ENCODE measurements around the gene SHMT2.

The SHMT2 gene

GRCh38 chr12:57240066-57240921 lies 10.8 kb downstream of the SHMT2 start:
- peak; percentile 49 for DNase-seq (ENCODE audit: low read depth)

GRCh38 chr12:57240926-57241401 lies 11.5 kb downstream of the SHMT2 start:
- no peak for DNase-seq (ENCODE audit: low read depth)

GRCh38 chr12:57241402-57242310 lies 12.1 kb downstream of the SHMT2 start:
- no peak for DNase-seq (ENCODE audit: low read depth)

- no peak for DNase-seq (ENCODE audit: low read depth)
Observed at GRCh38 chr12:57242329-57242690, 12.8 kb downstream of the SHMT2 start.

- no peak for DNase-seq (ENCODE audit: low read depth)
Observed at GRCh38 chr12:57242691-57243454, 13.4 kb downstream of the SHMT2 start.

- DNase-seq (ENCODE audit: low read depth), result peak; percentile 47
Observed at GRCh38 chr12:57243521-57244311, 14.2 kb downstream of the SHMT2 start.

- no peak for DNase-seq (ENCODE audit: low read depth)
Observed at GRCh38 chr12:57244312-57244696, 14.8 kb downstream of the SHMT2 start.

- DNase-seq (ENCODE audit: low read depth), result no peak
Observed at GRCh38 chr12:57247041-57247440, 17.5 kb downstream of the SHMT2 start.

- no peak for DNase-seq (ENCODE audit: low read depth)
Observed at GRCh38 chr12:57248934-57249742, 19.6 kb downstream of the SHMT2 start.

- no peak for DNase-seq (ENCODE audit: low read depth)
Observed at GRCh38 chr12:57250541-57250940, 21.0 kb downstream of the SHMT2 start.

GRCh38 chr12:57250956-57251355 lies 21.4 kb downstream of the SHMT2 start, which contains the start of gene STAC3:
TSS of gene STAC3 (minus strand) at chr12:57251187. CDS start at chr12:57249636, 1,551 bp downstream.
- DNase-seq (ENCODE audit: low read depth), result no peak

GRCh38 chr12:57254506-57255280 lies 25.2 kb downstream of the SHMT2 start:
- no peak for DNase-seq (ENCODE audit: low read depth)

GRCh38 chr12:57255916-57256315 lies 26.4 kb downstream of the SHMT2 start:
- no peak for DNase-seq (ENCODE audit: low read depth)

- DNase-seq (ENCODE audit: low read depth), result no peak
Observed at GRCh38 chr12:57258977-57259970, 29.8 kb downstream of the SHMT2 start.

GRCh38 chr12:57260366-57260765 lies 30.9 kb downstream of the SHMT2 start:
- DNase-seq (ENCODE audit: low read depth), result no peak

GRCh38 chr12:57261428-57261865 lies 31.9 kb downstream of the SHMT2 start:
- no peak for DNase-seq (ENCODE audit: low read depth)

GRCh38 chr12:57262126-57262822 lies 32.8 kb downstream of the SHMT2 start:
- DNase-seq (ENCODE audit: low read depth), result no peak

- DNase-seq (ENCODE audit: low read depth), result no peak
Observed at GRCh38 chr12:57263096-57263495, 33.6 kb downstream of the SHMT2 start.
